ENCODE data around the gene DCUN1D3.

GRCh38 chr16:20897253-20897897, 2.8 kb downstream of the DCUN1D3 start:
- TF ChIP-seq EZH2 (IDR thresholded peaks at IDR 0.05; ENCODE audit: borderline replicate concordance, low read length) = no peak
- TF ChIP-seq CTCF (conservative IDR thresholded peaks at IDR 0.05 in 1 of 2, IDR thresholded peaks at IDR 0.05 in 1 of 2; ENCODE audit: extremely low read depth in 1 of 2, insufficient read depth in 1 of 2, low read depth in 1 of 2, low read length in 2 of 2) = no peak

Data from mammary epithelial cell (primary cell).